Loucy (cell line): ENCODE measurements around the gene ATAD3A.

Experiments used
- H2AFZ ChIP-seq: fragments of 200-600 bp; sonication (generic); 2 replicates; pipeline ENCODE4 v1.6.0; 2016; ENCODE audit warnings: antibody characterized with exemption, mild to moderate bottlenecking, low read length, moderate library complexity
- H3F3A ChIP-seq: fragments of 200-600 bp; 2 replicates; pipeline ENCODE4 v1.6.0; 2016; ENCODE audit warnings: antibody characterized with exemption, low read depth, mild to moderate bottlenecking
- H3K27me3 ChIP-seq: fragments of 200-600 bp; sonication (generic); 2 replicates; pipeline ENCODE4 v1.6.1; 2014; ENCODE audit warnings: low read length, mild to moderate bottlenecking; ENCODE audit not compliant: insufficient read depth, poor library complexity, severe bottlenecking
- H3K36me3 ChIP-seq: fragments of 200-600 bp; sonication (generic); 2 replicates; pipeline ENCODE4 v1.6.1; 2016; ENCODE audit warnings: low read length; ENCODE audit not compliant: insufficient read depth
- H3K4me1 ChIP-seq: fragments of 200-600 bp; sonication (generic); 2 replicates; pipeline ENCODE4 v1.5.1; 2014; ENCODE audit warnings: low read length, mild to moderate bottlenecking; ENCODE audit not compliant: insufficient read depth, poor library complexity, severe bottlenecking
- H3K4me2 ChIP-seq: fragments of 200-600 bp; sonication (generic); 2 replicates; pipeline ENCODE4 v1.6.0; 2014; ENCODE audit warnings: antibody characterized with exemption, low read length, low read depth, mild to moderate bottlenecking; ENCODE audit not compliant: poor library complexity, severe bottlenecking
- H3K4me3 ChIP-seq: fragments of 200-600 bp; sonication (generic); 2 replicates; pipeline ENCODE4 v1.5.1; 2014; ENCODE audit warnings: low read length, mild to moderate bottlenecking, mixed read lengths; ENCODE audit not compliant: poor library complexity, severe bottlenecking
- H3K79me2 ChIP-seq: fragments of 200-600 bp; sonication (generic); 2 replicates; pipeline ENCODE4 v1.6.1; 2014; ENCODE audit warnings: low read length; ENCODE audit not compliant: insufficient read depth
- H3K9ac ChIP-seq: fragments of 200-600 bp; sonication (generic); 2 replicates; pipeline ENCODE4 v1.6.0; 2014; ENCODE audit warnings: mild to moderate bottlenecking, low read depth, low read length, moderate library complexity; ENCODE audit not compliant: poor library complexity, severe bottlenecking
- H3K9me2 ChIP-seq: fragments of 200-600 bp; sonication (generic); replicated peaks from 2 replicates; pipeline ENCODE4 v1.6.1; 2016; ENCODE audit warnings: low read depth, low read length, mixed read lengths
- H3K9me3 ChIP-seq: fragments of 200-600 bp; sonication (generic); 2 replicates; pipeline ENCODE4 v1.6.1; 2014; ENCODE audit warnings: mild to moderate bottlenecking, antibody characterized with exemption, low read length, low read depth; ENCODE audit not compliant: insufficient read depth
- H4K20me1 ChIP-seq: fragments of 200-600 bp; sonication (generic); 2 replicates; pipeline ENCODE4 v1.6.0; 2014; ENCODE audit warnings: antibody characterized with exemption, low read length, mild to moderate bottlenecking; ENCODE audit not compliant: insufficient read depth, poor library complexity, severe bottlenecking
- CTCF ChIP-seq: fragments of 200-600 bp; sonication (generic); conservative IDR thresholded peaks from 2 replicates; pipeline ENCODE4 v1.5.1; 2014; ENCODE audit warnings: mild to moderate bottlenecking, antibody characterized with exemption, low read length
- EZH2phosphoT487 ChIP-seq: fragments of 200-600 bp; IDR thresholded peaks from 2 replicates; pipeline ENCODE4 v1.6.1; 2018; ENCODE audit warnings: antibody characterized with exemption, mild to moderate bottlenecking, moderate library complexity, borderline replicate concordance

The ATAD3A gene

DNA sequence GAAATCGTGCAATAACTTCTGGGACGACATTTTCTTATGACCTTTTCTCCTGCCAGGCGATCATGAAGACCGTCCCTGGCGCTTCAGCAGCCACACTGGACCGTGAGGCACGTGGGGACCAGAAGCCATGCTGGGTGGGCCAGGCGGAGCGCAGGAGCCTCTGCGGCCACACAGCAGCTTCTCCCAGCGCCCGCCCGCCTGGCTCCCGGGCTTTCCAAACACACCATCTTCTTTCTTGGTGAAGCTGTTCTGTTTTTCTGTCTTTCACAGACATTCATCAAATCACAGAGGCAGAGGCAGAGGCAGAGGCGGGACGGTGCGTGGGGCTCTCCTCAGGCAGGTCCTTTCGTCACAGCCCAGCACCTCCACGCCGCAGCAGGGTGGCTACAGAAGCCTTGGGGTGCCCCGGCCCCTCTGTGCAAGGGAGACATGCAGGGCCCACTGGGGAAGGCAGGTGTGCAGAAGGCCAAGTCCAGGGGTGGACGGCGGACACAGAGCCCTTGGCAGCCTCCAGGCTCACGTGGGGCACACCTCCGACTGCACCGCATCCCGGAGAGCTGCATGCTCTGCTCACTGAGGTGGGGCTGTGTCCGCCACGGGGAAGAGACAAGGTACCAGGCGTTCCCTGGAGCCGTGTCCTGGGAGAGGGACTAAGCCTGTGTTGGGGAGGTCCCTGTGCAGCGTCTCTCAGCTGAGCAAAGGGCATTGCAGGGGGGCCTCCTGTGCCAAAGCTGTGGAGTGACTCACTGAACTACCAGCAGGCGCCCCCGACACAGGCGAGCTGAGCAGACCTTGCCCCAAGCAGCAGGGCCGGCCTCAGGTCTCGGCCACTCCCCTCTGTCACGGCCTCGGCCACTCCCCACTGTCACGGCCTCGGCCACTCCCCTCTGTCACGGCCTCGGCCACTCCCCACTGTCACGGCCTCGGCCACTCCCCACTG is 31.1 kb downstream of the ATAD3A start:
- Histone ChIP-seq H2AFZ (no peak overlapping the region), H3F3A (no peaks in the 10 kb centered on the region), H3K4me2 (no peak overlapping the region), H3K36me3 (no peaks in the 10 kb centered on the region), H3K79me2 (no peaks in the 10 kb centered on the region), H4K20me1 (no peaks in the 10 kb centered on the region), H3K9me2 (no peaks in the 10 kb centered on the region), H3K9me3 (no peaks in the 10 kb centered on the region), H3K4me3 (no peak overlapping the region), H3K9ac (no peak overlapping the region), H3K4me1 (no peaks in the 10 kb centered on the region), H3K27me3 (no peaks in the 10 kb centered on the region)
- TF ChIP-seq CTCF (no peak), EZH2phosphoT487 (no peak)

GRCh38 chr1:1543706-1544099 is 31.7 kb downstream of the ATAD3A start:
- no peak overlapping the region for H3K4me2 ChIP-seq
- H3K79me2 ChIP-seq, result no peaks in the 10 kb centered on the region
- no peaks in the 10 kb centered on the region for H3K36me3 ChIP-seq
- no peak overlapping the region for H3K9ac ChIP-seq
- no peaks in the 10 kb centered on the region for H3K9me3 ChIP-seq
- no peak overlapping the region for H3K4me3 ChIP-seq
- no peaks in the 10 kb centered on the region for H4K20me1 ChIP-seq
- no peaks in the 10 kb centered on the region for H3K9me2 ChIP-seq
- no peaks in the 10 kb centered on the region for H3F3A ChIP-seq
- no peak overlapping the region for H2AFZ ChIP-seq
- no peaks in the 10 kb centered on the region for H3K27me3 ChIP-seq
- no peaks in the 10 kb centered on the region for H3K4me1 ChIP-seq
- TF ChIP-seq EZH2phosphoT487, result no peak
- no peak for TF ChIP-seq CTCF

DNA sequence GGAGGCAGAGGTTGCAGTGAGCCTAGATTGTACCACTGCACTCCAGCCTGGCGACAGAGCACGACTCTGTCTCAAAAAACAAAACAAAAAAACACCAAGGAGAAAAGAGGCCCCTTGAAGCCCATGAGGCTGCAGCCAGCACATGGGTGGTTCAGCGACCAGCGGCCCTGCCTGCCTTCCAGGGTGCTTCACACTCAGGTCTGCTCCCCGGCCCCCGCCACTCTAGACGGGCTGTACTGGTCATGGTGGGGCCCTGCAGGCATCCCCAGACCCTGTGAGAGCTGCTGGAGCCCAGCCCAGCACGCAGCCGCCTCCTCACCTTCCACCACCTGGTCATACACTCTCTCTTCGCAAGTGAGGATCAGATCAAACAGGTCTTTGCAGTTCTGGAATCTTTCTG is 32.6 kb downstream of the ATAD3A start:
- Histone ChIP-seq H3F3A (no peaks in the 10 kb centered on the region), H3K27me3 (no peaks in the 10 kb centered on the region), H2AFZ (no peak overlapping the region), H3K9ac (no peak overlapping the region), H3K36me3 (no peaks in the 10 kb centered on the region), H3K4me3 (no peak overlapping the region), H3K9me3 (no peaks in the 10 kb centered on the region), H3K4me1 (no peaks in the 10 kb centered on the region), H3K9me2 (no peaks in the 10 kb centered on the region), H3K79me2 (no peaks in the 10 kb centered on the region), H4K20me1 (no peaks in the 10 kb centered on the region), H3K4me2 (no peak overlapping the region)
- TF ChIP-seq EZH2phosphoT487, result no peak
- TF ChIP-seq CTCF, result no peak
